Mesendoderm (in vitro differentiated cells): ENCODE data around the gene ISCA1.

ENCODE experiments used
- DNase-seq: peaks from one replicate; pipeline ENCODE4 v3.0.0; 2013
- H2AK5ac ChIP-seq: 2 replicates; pipeline ENCODE4 v1.6.1; 2013; ENCODE audit warnings: low read length, inconsistent platforms
- H2BK120ac ChIP-seq: 2 replicates; pipeline ENCODE4 v1.6.1; 2013; ENCODE audit warnings: low read depth, mild to moderate bottlenecking, low read length, moderate library complexity, mixed read lengths
- H2BK15ac ChIP-seq: replicated peaks from 2 replicates; pipeline ENCODE4 v1.6.1; 2013; ENCODE audit warnings: low read depth, mild to moderate bottlenecking, moderate library complexity
- H2BK5ac ChIP-seq: 2 replicates; pipeline ENCODE4 v1.6.1; 2013; ENCODE audit warnings: low read length, inconsistent platforms
- H3K18ac ChIP-seq: 2 replicates; pipeline ENCODE4 v1.6.1; 2013; ENCODE audit warnings: mild to moderate bottlenecking, low read length, mixed read lengths
- H3K23ac ChIP-seq: one replicate; pipeline ENCODE4 v1.6.1; 2013; ENCODE audit warnings: low read length
- H3K27ac ChIP-seq: 2 replicates; pipeline ENCODE4 v1.5.1; 2013; ENCODE audit warnings: low read depth, mild to moderate bottlenecking, inconsistent platforms, low read length, moderate library complexity
- H3K27me3 ChIP-seq: 2 replicates; pipeline ENCODE4 v1.6.1; 2013; ENCODE audit warnings: low read length, control low read depth, mild to moderate bottlenecking, inconsistent platforms; ENCODE audit not compliant: insufficient read depth, poor library complexity
- H3K36me3 ChIP-seq: 2 replicates; pipeline ENCODE4 v1.6.1; 2013; ENCODE audit warnings: low read length, inconsistent platforms; ENCODE audit not compliant: control insufficient read depth, insufficient read depth
- H3K4ac ChIP-seq: one replicate; pipeline ENCODE4 v1.6.1; 2013; ENCODE audit warnings: low read depth, mild to moderate bottlenecking, low read length, moderate library complexity
- H3K4me1 ChIP-seq: 2 replicates; pipeline ENCODE4 v1.6.1; 2013; ENCODE audit warnings: low read depth, low read length, inconsistent platforms; ENCODE audit not compliant: control insufficient read depth
- H3K4me2 ChIP-seq: 2 replicates; pipeline ENCODE4 v1.6.1; 2013; ENCODE audit warnings: low read length
- H3K4me3 ChIP-seq: 2 replicates; pipeline ENCODE4 v1.5.1; 2013; ENCODE audit warnings: mild to moderate bottlenecking, low read length
- H3K56ac ChIP-seq: one replicate; pipeline ENCODE4 v1.6.1; 2013; ENCODE audit warnings: low read length
- H3K79me1 ChIP-seq: 2 replicates; pipeline ENCODE4 v1.6.1; 2013; ENCODE audit warnings: low read length, inconsistent platforms
- H3K79me2 ChIP-seq: 2 replicates; pipeline ENCODE4 v1.6.1; 2013; ENCODE audit warnings: mild to moderate bottlenecking, low read length; ENCODE audit not compliant: control insufficient read depth, insufficient read depth
- H3K9ac ChIP-seq: 2 replicates; pipeline ENCODE4 v1.6.1; 2013; ENCODE audit warnings: low read length, inconsistent platforms
- H4K5ac ChIP-seq: one replicate; pipeline ENCODE4 v1.6.1; 2013; ENCODE audit warnings: low read length
- H4K8ac ChIP-seq: one replicate; pipeline ENCODE4 v1.6.1; 2013; ENCODE audit warnings: low read depth, mild to moderate bottlenecking, control low read depth, low read length, moderate library complexity
- WGBS: extraction: QIAGEN DNeasy Blood & Tissue Kit; methylation state at CpG from one replicate; pipeline ENCODE4 v1.1.7; 2013; ENCODE audit warnings: low lambda C conversion rate, missing lambda C conversion rate; ENCODE audit not compliant: insufficient coverage; ENCODE audit errors: extremely low coverage; 5-methylcytosine and 5-hydroxymethylcytosine counted together

ISCA1 gene

DNA sequence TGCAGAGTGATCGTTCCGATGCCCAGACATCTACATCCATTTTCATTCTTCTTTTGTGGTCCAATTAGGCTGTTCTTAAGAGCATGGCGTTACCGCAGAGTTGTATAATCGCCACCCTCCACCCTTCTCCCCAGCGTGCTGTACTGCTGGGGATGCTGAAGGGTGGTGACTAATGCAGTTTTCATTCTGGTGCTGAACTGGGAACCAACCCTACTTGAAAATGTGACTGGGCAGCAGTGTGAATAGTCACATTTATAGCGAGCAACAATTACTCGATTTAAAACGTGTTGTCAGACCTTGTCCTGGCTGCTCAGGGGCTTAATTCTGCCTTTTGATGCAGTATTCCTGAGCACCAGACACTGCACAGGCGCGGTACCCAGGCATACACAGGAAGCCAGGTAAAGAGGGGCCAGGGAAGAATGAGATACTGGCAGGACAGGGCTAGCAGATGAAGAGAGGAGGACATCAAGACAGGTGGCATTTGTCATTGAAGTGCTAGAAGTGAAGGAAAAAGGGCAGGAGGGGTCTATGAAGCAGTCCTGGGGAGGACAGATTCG is 719 bp upstream of the ISCA1 start:
- H3K27ac ChIP-seq, result peak overlapping the region; percentile 0
- no peak overlapping the region for H2BK5ac ChIP-seq
- H3K79me1 ChIP-seq, result peaks cover 10% of the 10 kb centered on the region
- no peak overlapping the region for H2BK15ac ChIP-seq
- peak overlapping the region; percentile 86 for H3K56ac ChIP-seq
- peaks cover 3% of the 10 kb centered on the region for H3K4me1 ChIP-seq
- H3K79me2 ChIP-seq, result peaks cover 18% of the 10 kb centered on the region
- peak; percentile 36 for DNase-seq
- no peak overlapping the region for H2BK120ac ChIP-seq
- peak overlapping the region; percentile 49 for H2AK5ac ChIP-seq
- H4K5ac ChIP-seq, result no peak overlapping the region
- no peak overlapping the region for H3K23ac ChIP-seq
- H3K4ac ChIP-seq, result no peak overlapping the region
- H3K18ac ChIP-seq, result no peak overlapping the region
- no CpG with 5 or more reads among the region's 12 CpGs for WGBS
- H4K8ac ChIP-seq, result no peak overlapping the region
- peak overlapping the region; percentile 98 for H3K4me2 ChIP-seq
- peak overlapping the region; percentile 46 for H3K4me3 ChIP-seq
- H3K36me3 ChIP-seq, result no peaks in the 10 kb centered on the region
- H3K27me3 ChIP-seq, result no peaks in the 10 kb centered on the region
- H3K9ac ChIP-seq, result peak overlapping the region; percentile 60

DNA sequence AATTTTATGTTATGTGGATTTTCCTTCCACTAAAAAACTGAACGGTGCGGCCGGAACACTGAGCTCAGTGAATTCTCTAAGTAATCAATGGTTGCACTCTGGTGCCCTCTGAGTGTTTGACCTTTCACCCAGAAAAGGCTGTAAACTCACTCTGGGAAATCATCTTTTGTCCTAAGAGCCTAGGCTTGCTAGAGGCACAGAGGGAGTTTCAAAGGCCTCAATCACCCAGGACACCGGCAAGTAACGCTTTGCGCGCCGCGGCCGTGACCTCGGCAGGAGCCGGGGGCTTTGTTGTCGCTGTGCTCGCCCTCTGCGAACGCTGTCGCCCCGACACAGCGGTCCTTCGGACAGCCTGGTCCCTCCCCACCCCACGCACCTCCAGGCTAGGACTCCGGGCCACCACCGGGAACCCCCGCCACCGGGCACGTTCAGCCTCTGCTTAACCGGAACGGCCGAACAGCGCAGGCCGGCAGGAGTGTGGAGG is 703 bp downstream of the ISCA1 start:
- peak overlapping the region; percentile 42 for H3K18ac ChIP-seq
- WGBS, result no CpG with 5 or more reads among the region's 31 CpGs

DNA sequence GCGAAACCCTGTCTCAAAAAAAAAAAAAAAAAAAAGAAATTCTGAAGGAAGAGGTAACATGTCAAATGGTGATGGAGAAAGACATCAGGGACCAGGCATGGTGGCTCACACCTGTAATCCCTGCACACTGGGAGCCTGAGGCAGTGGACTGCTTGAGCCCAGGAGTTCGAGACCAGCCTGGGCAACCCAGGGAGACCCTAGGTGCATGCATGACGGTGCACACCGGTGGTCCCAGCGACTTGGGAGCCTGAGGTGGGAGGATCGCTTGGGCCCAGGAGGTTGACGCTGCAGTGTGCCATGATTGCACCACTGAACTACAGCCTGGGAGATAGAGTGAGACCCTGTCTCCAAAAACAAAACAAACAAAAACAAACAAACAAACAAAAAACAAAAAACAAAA is 1.8 kb downstream of the ISCA1 start:
- no peak overlapping the region for H3K4me3 ChIP-seq
- H3K9ac ChIP-seq, result peak overlapping the region; percentile 44
- H2AK5ac ChIP-seq, result no peak overlapping the region
- H4K8ac ChIP-seq, result no peak overlapping the region
- H3K4me1 ChIP-seq, result peaks cover 3% of the 10 kb centered on the region
- no peak overlapping the region for H2BK15ac ChIP-seq
- no peak overlapping the region for H2BK5ac ChIP-seq
- no peak overlapping the region for H3K18ac ChIP-seq
- H3K56ac ChIP-seq, result no peak overlapping the region
- H2BK120ac ChIP-seq, result no peak overlapping the region
- H4K5ac ChIP-seq, result no peak overlapping the region
- no peak overlapping the region for H3K4me2 ChIP-seq
- WGBS, result no CpG with 5 or more reads among the region's 7 CpGs
- H3K79me1 ChIP-seq, result peaks cover 12% of the 10 kb centered on the region
- H3K27ac ChIP-seq, result no peak overlapping the region
- no peak overlapping the region for H3K23ac ChIP-seq
- H3K4ac ChIP-seq, result no peak overlapping the region
- no peaks in the 10 kb centered on the region for H3K36me3 ChIP-seq
- peaks cover 24% of the 10 kb centered on the region for H3K79me2 ChIP-seq
- DNase-seq, result no peak
- H3K27me3 ChIP-seq, result no peaks in the 10 kb centered on the region

More for the DNA sequence above, 703 bp downstream of the ISCA1 start:
- peak overlapping the region; percentile 77 for H3K4me2 ChIP-seq
- H2AK5ac ChIP-seq, result no peak overlapping the region
- peak overlapping the region; percentile 2 for H3K4ac ChIP-seq
- H3K27me3 ChIP-seq, result no peaks in the 10 kb centered on the region
- H3K36me3 ChIP-seq, result no peaks in the 10 kb centered on the region
- H4K8ac ChIP-seq, result no peak overlapping the region
- H2BK120ac ChIP-seq, result no peak overlapping the region
- peaks cover 10% of the 10 kb centered on the region for H3K79me1 ChIP-seq
- no peak overlapping the region for H2BK15ac ChIP-seq
- H3K9ac ChIP-seq, result peak overlapping the region; percentile 99
- peak; percentile 67 for DNase-seq
- peak overlapping the region; percentile 97 for H3K56ac ChIP-seq
- H3K27ac ChIP-seq, result peak overlapping the region; percentile 92
- peaks cover 20% of the 10 kb centered on the region for H3K79me2 ChIP-seq
- peak overlapping the region; percentile 97 for H3K4me3 ChIP-seq
- peak overlapping the region; percentile 97 for H3K23ac ChIP-seq
- H3K4me1 ChIP-seq, result peaks cover 3% of the 10 kb centered on the region
- no peak overlapping the region for H4K5ac ChIP-seq
- peak overlapping the region; percentile 35 for H2BK5ac ChIP-seq

DNA sequence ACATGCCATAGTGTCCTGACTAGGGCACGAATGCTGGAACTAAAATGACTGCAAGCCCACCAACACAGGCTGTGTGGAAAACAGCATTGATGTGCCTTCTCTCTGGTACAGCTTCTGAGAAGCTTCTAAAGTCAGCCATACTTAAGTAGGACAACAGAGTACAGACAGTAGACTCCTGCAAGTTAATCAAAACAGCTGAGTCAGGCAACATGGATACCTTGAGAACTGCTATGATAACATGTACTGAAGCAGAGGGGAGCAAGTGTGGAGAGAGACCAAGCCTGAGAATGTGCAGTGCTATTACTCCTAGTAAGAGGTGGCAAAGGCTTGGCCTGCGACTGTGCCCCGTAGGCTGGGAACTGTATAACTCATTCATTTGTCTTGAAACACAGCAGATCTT is 2.5 kb downstream of the ISCA1 start:
- no peak overlapping the region for H2BK5ac ChIP-seq
- H3K27ac ChIP-seq, result no peak overlapping the region
- no peak overlapping the region for H3K23ac ChIP-seq
- H4K8ac ChIP-seq, result no peak overlapping the region
- no peaks in the 10 kb centered on the region for H3K27me3 ChIP-seq
- H2BK15ac ChIP-seq, result no peak overlapping the region
- peaks cover 26% of the 10 kb centered on the region for H3K79me2 ChIP-seq
- peaks cover 14% of the 10 kb centered on the region for H3K79me1 ChIP-seq
- peak overlapping the region; percentile 6 for H3K56ac ChIP-seq
- H3K4me2 ChIP-seq, result no peak overlapping the region
- no peak overlapping the region for H2AK5ac ChIP-seq
- peaks cover 3% of the 10 kb centered on the region for H3K4me1 ChIP-seq
- H3K4me3 ChIP-seq, result no peak overlapping the region
- no peak overlapping the region for H3K18ac ChIP-seq
- WGBS, result no CpG with 5 or more reads among the region's 3 CpGs
- no peaks in the 10 kb centered on the region for H3K36me3 ChIP-seq
- DNase-seq, result no peak
- H3K4ac ChIP-seq, result no peak overlapping the region
- H4K5ac ChIP-seq, result no peak overlapping the region
- H2BK120ac ChIP-seq, result no peak overlapping the region
- H3K9ac ChIP-seq, result no peak overlapping the region

DNA sequence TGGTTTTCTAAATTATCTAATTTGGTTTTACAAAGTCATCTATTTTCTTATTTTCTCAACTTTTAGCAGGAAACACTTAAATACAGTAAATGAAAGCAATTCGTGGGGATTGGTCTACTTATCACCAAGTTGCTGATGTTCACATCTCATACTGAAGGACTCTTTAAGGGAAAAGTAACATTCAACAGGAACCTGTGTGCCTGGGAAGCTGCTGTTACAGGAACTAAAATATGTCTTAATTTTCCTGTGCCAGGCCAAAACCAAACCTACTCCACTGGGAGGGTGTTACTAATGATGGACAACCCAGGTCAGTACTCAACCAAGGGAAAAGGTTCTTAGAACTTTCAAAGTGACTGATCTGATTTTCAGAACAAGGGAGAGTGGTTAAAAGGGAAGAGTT is 5.3 kb downstream of the ISCA1 start:
- H2AK5ac ChIP-seq, result no peak overlapping the region
- H4K5ac ChIP-seq, result no peak overlapping the region
- H3K18ac ChIP-seq, result no peak overlapping the region
- H4K8ac ChIP-seq, result no peak overlapping the region
- H3K79me1 ChIP-seq, result peaks cover 16% of the 10 kb centered on the region
- H3K27me3 ChIP-seq, result no peaks in the 10 kb centered on the region
- H3K79me2 ChIP-seq, result peaks cover 26% of the 10 kb centered on the region
- H3K4me3 ChIP-seq, result no peak overlapping the region
- H2BK5ac ChIP-seq, result no peak overlapping the region
- H3K27ac ChIP-seq, result no peak overlapping the region
- H2BK15ac ChIP-seq, result no peak overlapping the region
- no peak overlapping the region for H3K4me2 ChIP-seq
- no peak overlapping the region for H3K56ac ChIP-seq
- no peaks in the 10 kb centered on the region for H3K36me3 ChIP-seq
- H3K4ac ChIP-seq, result no peak overlapping the region
- H3K9ac ChIP-seq, result no peak overlapping the region
- WGBS, result no CpG with 5 or more reads among the region's 1 CpG
- H3K23ac ChIP-seq, result no peak overlapping the region
- no peak for DNase-seq
- H2BK120ac ChIP-seq, result no peak overlapping the region
- no peaks in the 10 kb centered on the region for H3K4me1 ChIP-seq

DNA sequence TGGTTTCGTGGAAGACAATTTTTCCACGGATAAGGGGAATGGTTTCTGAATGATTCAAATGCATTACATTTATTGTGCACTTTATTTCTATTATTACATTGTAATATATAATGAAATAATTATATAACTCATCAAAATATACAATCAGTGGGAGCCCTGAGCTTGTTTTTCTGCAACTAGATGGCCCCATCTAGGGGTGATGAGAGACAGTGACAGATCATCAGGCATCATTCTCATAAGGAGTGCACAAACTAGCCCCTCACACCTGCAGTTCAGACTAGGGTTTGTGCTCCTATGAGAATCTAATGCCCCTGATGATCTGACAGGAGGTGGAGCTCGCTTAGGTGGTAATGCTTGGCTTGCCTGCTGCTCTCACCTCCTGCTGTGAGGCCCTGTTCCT is 6.4 kb downstream of the ISCA1 start:
- peak; percentile 22 for DNase-seq
- Histone ChIP-seq H3K18ac (no peak overlapping the region), H3K4me1 (no peaks in the 10 kb centered on the region), H3K9ac (no peak overlapping the region), H3K27me3 (no peaks in the 10 kb centered on the region), H3K4me3 (no peak overlapping the region), H3K23ac (no peak overlapping the region), H2BK5ac (no peak overlapping the region), H2BK15ac (no peak overlapping the region), H3K27ac (no peak overlapping the region), H3K4ac (no peak overlapping the region), H3K79me2 (peaks cover 27% of the 10 kb centered on the region), H2AK5ac (no peak overlapping the region), H3K36me3 (peaks cover 3% of the 10 kb centered on the region), H4K8ac (no peak overlapping the region), H3K56ac (no peak overlapping the region), H4K5ac (no peak overlapping the region), H2BK120ac (no peak overlapping the region), H3K4me2 (no peak overlapping the region), H3K79me1 (peaks cover 18% of the 10 kb centered on the region)
- WGBS, result no CpG with 5 or more reads among the region's 3 CpGs
